ENCODE data around the gene ZNF880. TPM values are rescaled to one million over a fixed set of nuclear protein-coding genes. Genes with fewer than 3 reads are reported as not detected.

The ZNF880 gene
- total RNA-seq, 4 donors from 2014 or later = 3.6 to 16.7 (median 8.8) TPM

DNA sequence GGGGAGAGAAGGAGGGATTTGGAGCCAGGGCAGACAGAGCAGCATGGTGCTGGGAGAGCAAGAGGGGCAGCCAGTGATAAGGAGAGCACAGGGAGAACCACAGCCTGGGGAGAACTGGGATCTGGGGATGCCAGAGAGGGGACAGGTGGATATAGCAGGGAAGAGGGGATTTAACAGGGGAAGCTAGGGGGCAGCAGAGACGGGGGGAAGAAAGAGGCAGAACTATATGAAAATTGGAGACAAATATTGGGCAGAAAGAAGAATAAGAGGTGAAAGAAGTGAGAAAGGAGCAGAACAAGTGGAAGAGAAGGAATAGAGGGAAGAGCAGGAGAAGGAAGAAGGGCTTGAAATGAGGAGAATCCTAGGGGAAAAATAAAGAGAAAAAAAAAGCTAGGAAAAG lies 21.4 kb downstream of the ZNF880 start:
- intact Hi-C loops (cut with DNase I; ENCODE audit: low total_unique reads) = no loop called here
- Histone ChIP-seq H3K27me3 (no peaks in the 10 kb centered on the region), H3K27ac (no peak overlapping the region), H3K4me1 (no peaks in the 10 kb centered on the region), H3K36me3 (peaks cover 0 to 7% (median 0%) of the 10 kb centered on the region in 4 donors), H3K9me3 (peaks cover 47 to 51% of the 10 kb centered on the region in 2 donors), H3K4me3 (no peak overlapping the region)
- TF ChIP-seq, protein P1, sequence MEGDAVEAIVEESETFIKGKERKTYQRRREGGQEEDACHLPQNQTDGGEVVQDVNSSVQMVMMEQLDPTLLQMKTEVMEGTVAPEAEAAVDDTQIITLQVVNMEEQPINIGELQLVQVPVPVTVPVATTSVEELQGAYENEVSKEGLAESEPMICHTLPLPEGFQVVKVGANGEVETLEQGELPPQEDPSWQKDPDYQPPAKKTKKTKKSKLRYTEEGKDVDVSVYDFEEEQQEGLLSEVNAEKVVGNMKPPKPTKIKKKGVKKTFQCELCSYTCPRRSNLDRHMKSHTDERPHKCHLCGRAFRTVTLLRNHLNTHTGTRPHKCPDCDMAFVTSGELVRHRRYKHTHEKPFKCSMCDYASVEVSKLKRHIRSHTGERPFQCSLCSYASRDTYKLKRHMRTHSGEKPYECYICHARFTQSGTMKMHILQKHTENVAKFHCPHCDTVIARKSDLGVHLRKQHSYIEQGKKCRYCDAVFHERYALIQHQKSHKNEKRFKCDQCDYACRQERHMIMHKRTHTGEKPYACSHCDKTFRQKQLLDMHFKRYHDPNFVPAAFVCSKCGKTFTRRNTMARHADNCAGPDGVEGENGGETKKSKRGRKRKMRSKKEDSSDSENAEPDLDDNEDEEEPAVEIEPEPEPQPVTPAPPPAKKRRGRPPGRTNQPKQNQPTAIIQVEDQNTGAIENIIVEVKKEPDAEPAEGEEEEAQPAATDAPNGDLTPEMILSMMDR (IDR thresholded peaks at IDR 0.05) = no peak
- no peak for TF ChIP-seq POLR2AphosphoS5 (IDR thresholded peaks at IDR 0.05)
- no peak for TF ChIP-seq EP300 (IDR thresholded peaks at IDR 0.05; ENCODE audit: low read depth)
- TF ChIP-seq POLR2A (IDR thresholded peaks at IDR 0.05) = no peak
- no peak for DNase-seq
- in situ Hi-C loops (cut with MboI; ENCODE audit: low pct_ligation_motif_present in 1 of 4, low pct_unique_long_range_greater_than_20kb in 1 of 4, low sequenced_read_pairs in 3 of 4) = no loop called here
- WGBS, 2 donors (ENCODE audit: low coverage in 1 of 2) = 57 to 61% methylated on average over 1 of the region's 1 CpG

DNA sequence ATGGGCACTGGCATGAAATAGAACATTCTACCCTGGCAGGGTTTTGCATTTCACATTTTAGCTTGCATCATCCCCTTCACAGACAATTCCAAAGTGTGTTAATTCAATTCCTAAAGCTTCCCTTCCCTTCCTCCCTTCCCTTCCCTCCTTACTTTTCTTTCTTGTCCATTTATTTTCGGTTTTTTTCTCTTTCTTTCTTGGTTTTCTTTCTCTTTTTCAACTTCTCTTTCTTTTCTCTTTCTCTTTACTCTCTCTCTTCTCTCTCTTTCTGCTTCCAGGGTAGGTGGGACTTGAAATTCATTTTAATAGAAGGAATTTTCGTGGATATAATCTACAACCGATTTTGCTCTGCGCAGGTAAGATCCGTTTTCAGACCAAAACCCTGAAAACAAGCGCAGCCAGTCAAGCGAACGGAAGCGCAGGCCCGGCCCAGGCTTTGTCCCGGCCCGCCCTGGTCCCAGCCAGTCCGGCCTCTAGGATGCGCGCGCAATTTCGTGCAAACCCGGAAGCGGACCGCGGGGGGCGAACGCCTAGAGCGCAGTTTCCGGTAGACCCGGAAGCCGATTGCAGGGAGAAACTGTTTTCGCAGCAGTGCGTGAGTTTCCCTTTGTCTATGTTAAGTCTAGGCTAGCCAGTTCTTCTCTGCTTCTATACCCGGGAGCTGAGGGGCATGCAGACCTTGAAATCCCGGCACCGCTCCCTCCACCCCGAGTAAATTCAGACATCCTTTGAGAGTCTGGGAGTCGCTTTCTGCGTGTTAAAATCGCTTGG lies 27.8 kb downstream of the ZNF880 start, which contains the start of gene ZNF528:
Gene ZNF528, plus strand, starts transcription at position 540 of the 771 bp plus-strand sequence. CDS start 4,165 bp downstream, outside the sequence.
- peaks cover 0 to 21% (median 4%) of the 10 kb centered on the region in 4 donors for H3K36me3 ChIP-seq
- H3K27ac ChIP-seq = peak within 1 kb of the TSS; percentile 56 to 79 (median 76)
- peaks cover 15 to 22% of the 10 kb centered on the region in 2 donors for H3K9me3 ChIP-seq
- H3K4me3 ChIP-seq = peak within 1 kb of the TSS; percentile 50 to 93 (median 62)
- H3K27me3 ChIP-seq = no peaks in the 10 kb centered on the region
- 0 to 3% methylated on average over 1 to 36 of the region's 36 CpGs for WGBS, 2 donors (ENCODE audit: low coverage in 1 of 2)
- H3K4me1 ChIP-seq = peaks cover 0 to 19% (median 11%) of the 10 kb centered on the region in 4 donors
- intact Hi-C loops (cut with DNase I; ENCODE audit: low total_unique reads) = no loop called here
- in situ Hi-C loops (cut with MboI; ENCODE audit: low pct_ligation_motif_present in 1 of 4, low pct_unique_long_range_greater_than_20kb in 1 of 4, low sequenced_read_pairs in 3 of 4) = no loop called here
- DNase-seq = peak; percentile 96
- TF ChIP-seq POLR2A (IDR thresholded peaks at IDR 0.05) = peak; percentile 70
- TF ChIP-seq, protein P1 (IDR thresholded peaks at IDR 0.05) = no peak
- peak; percentile 38 to 82 (median 67) for TF ChIP-seq POLR2AphosphoS5 (IDR thresholded peaks at IDR 0.05)

DNA sequence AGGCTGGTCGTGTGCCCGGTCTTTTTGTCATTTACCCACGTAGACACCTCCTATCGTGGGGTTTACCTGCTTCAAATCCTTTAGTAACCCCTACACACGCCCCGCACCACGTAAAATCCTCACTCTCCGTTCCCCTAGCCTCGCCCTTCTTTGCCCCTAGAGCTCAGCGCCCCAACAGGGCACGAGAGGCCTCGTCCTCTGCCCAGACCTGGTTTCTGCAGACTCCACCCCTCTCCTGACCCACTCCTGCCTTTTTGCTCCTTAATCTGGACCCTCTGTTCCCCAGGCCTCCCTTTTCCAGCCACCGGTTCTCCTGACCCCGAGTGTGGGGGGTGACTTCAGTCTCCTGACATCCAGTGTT lies 28.3 kb downstream of the ZNF880 start:
- WGBS, 2 donors (ENCODE audit: low coverage in 1 of 2) = 8 to 31% methylated on average over 3 to 14 of the region's 14 CpGs
- no peaks in the 10 kb centered on the region for H3K27me3 ChIP-seq
- peak; percentile 8 for DNase-seq
- peak overlapping the region; percentile 56 to 79 (median 76) for H3K27ac ChIP-seq
- in situ Hi-C loops (cut with MboI; ENCODE audit: low pct_ligation_motif_present in 1 of 4, low pct_unique_long_range_greater_than_20kb in 1 of 4, low sequenced_read_pairs in 3 of 4) = no loop called here
- intact Hi-C loops (cut with DNase I; ENCODE audit: low total_unique reads) = no loop called here
- peaks cover 0 to 26% (median 7%) of the 10 kb centered on the region in 4 donors for H3K36me3 ChIP-seq
- H3K4me3 ChIP-seq = peak overlapping the region; percentile 50 to 93 (median 62)
- peaks cover 15 to 18% of the 10 kb centered on the region in 2 donors for H3K9me3 ChIP-seq
- no peak for TF ChIP-seq POLR2A (IDR thresholded peaks at IDR 0.05)
- TF ChIP-seq, protein P1 (IDR thresholded peaks at IDR 0.05) = no peak
- no peak for TF ChIP-seq EP300 (IDR thresholded peaks at IDR 0.05; ENCODE audit: low read depth)
- no peak for TF ChIP-seq POLR2AphosphoS5 (IDR thresholded peaks at IDR 0.05)
- H3K4me1 ChIP-seq = peaks cover 0 to 19% (median 11%) of the 10 kb centered on the region in 4 donors

DNA sequence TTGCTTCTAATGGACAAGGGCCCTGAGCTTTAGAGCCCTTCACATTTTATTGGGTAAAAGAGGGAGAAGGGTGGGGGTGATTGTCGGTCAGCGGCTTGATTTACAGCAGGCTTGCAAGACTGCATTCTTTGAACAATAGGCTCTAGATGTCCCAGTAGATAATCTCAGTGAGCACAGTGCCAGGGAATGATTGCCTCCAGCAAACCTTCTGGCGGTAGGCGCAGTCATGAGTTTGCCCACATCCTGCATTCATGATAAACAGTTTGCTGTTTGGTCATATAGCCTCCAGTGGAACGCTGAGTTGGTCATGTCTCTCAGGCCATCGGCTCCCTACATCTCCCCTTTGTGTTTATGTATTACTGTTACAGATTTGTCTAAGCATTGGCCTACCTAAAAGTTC lies 40.6 kb downstream of the ZNF880 start:
- no peak overlapping the region for H3K4me3 ChIP-seq
- H3K27me3 ChIP-seq = no peaks in the 10 kb centered on the region
- in situ Hi-C loops (cut with MboI; ENCODE audit: low pct_ligation_motif_present in 1 of 4, low pct_unique_long_range_greater_than_20kb in 1 of 4, low sequenced_read_pairs in 3 of 4) = no loop called here
- H3K9me3 ChIP-seq = peaks cover 62 to 66% of the 10 kb centered on the region in 2 donors
- intact Hi-C loops (cut with DNase I; ENCODE audit: low total_unique reads) = no loop called here
- H3K4me1 ChIP-seq = no peaks in the 10 kb centered on the region
- no peak for DNase-seq
- H3K36me3 ChIP-seq = peaks cover 0 to 78% (median 32%) of the 10 kb centered on the region in 4 donors
- no peak for TF ChIP-seq POLR2A (IDR thresholded peaks at IDR 0.05)
- TF ChIP-seq, protein P1 (IDR thresholded peaks at IDR 0.05) = no peak
- no peak for TF ChIP-seq POLR2AphosphoS5 (IDR thresholded peaks at IDR 0.05)
- no peak for TF ChIP-seq EP300 (IDR thresholded peaks at IDR 0.05; ENCODE audit: low read depth)
- no peak overlapping the region for H3K27ac ChIP-seq
- WGBS, 2 donors (ENCODE audit: low coverage in 1 of 2) = 94 to 100% methylated on average over 2 to 6 of the region's 6 CpGs
